T47D (cell line): ENCODE measurements around the gene EDDM13.

Experiments
- DNase-seq, 2 experiments: peaks; one replicate each; pipeline versions ENCODE4 v3.0.0 to v3.0.0-alpha.2; 2011 to 2012; ENCODE audit warnings: low read depth in 1 of 2, low spot score in 1 of 2
- JUND ChIP-seq: IDR thresholded peaks from 2 replicates; pipeline ENCODE4 v1.6.1; 2012; ENCODE audit warnings: low read depth
- in situ Hi-C: cut with HindIII; loops from 2 replicates; pipeline ENCODE4 v1.10.0; 2016; ENCODE audit warnings: low sequenced_read_pairs, low pct_unique_long_range_greater_than_20kb

The EDDM13 gene

GRCh38 chr19:56348289-56348877 lies 75.8 kb downstream of the EDDM13 start:
- in situ Hi-C loops: no loop called here
- no peak for TF ChIP-seq JUND
- peak in 1 of 2 experiments; percentile 52 for DNase-seq

GRCh38 chr19:56350416-56351045 lies 78.0 kb downstream of the EDDM13 start:
- TF ChIP-seq JUND: no peak
- DNase-seq: peak in 1 of 2 experiments; percentile 63
- in situ Hi-C loops: no loop called here

- DNase-seq: no peak
Measured at GRCh38 chr19:56351208-56351607, 78.7 kb downstream of the EDDM13 start.

GRCh38 chr19:56355517-56355916 lies 83.0 kb downstream of the EDDM13 start:
- DNase-seq: no peak

More at GRCh38 chr19:56351208-56351607, 78.7 kb downstream of the EDDM13 start:
- TF ChIP-seq JUND: no peak
- in situ Hi-C loops: no loop called here

GRCh38 chr19:56356944-56357343 lies 84.4 kb downstream of the EDDM13 start:
- in situ Hi-C loops: no loop called here
- DNase-seq: no peak
- no peak for TF ChIP-seq JUND

More at GRCh38 chr19:56355517-56355916, 83.0 kb downstream of the EDDM13 start:
- in situ Hi-C loops: no loop called here
- TF ChIP-seq JUND: no peak
